GM19035 (cell line): ENCODE data around the gene ATG9B.

Experiments used
- ATAC-seq: cut with Tn5 transposase; IDR thresholded peaks from one replicate; pipeline ENCODE4 v1.9.1; 2021; ENCODE audit not compliant: unreplicated experiment

ATG9B gene

GRCh38 chr7:151006590-151007300 lies 17.5 kb downstream of the ATG9B start:
- ATAC-seq, result no peak

GRCh38 chr7:151005566-151005965 lies 18.7 kb downstream of the ATG9B start:
- no peak for ATAC-seq

- ATAC-seq, result no peak
These were observed 20.7 kb downstream of the ATG9B start for GRCh38 chr7:151003572-151003971.

- ATAC-seq, result no peak
These were observed 22.7 kb downstream of the ATG9B start for GRCh38 chr7:151001546-151001945.

- ATAC-seq, result no peak
These were observed 23.3 kb downstream of the ATG9B start for GRCh38 chr7:151000897-151001495.

GRCh38 chr7:150999497-151000230 lies 24.6 kb downstream of the ATG9B start:
- ATAC-seq, result no peak

GRCh38 chr7:150999001-150999400 lies 25.3 kb downstream of the ATG9B start:
- ATAC-seq, result no peak

GRCh38 chr7:150998341-150998740 lies 26.0 kb downstream of the ATG9B start:
- no peak for ATAC-seq

- ATAC-seq, result no peak
These were observed 26.5 kb downstream of the ATG9B start for GRCh38 chr7:150997817-150998216.

- ATAC-seq, result no peak
These were observed 27.2 kb downstream of the ATG9B start for GRCh38 chr7:150997075-150997511.

- ATAC-seq, result no peak
These were observed 27.8 kb downstream of the ATG9B start for GRCh38 chr7:150996376-150997074.

- no peak for ATAC-seq
These were observed 29.3 kb downstream of the ATG9B start for GRCh38 chr7:150994838-150995510.

GRCh38 chr7:150994141-150994837 lies 30.0 kb downstream of the ATG9B start:
- ATAC-seq, result no peak

GRCh38 chr7:150993511-150993910 lies 30.8 kb downstream of the ATG9B start:
- no peak for ATAC-seq

- ATAC-seq, result no peak
These were observed 31.4 kb downstream of the ATG9B start for GRCh38 chr7:150992833-150993302.

GRCh38 chr7:150992051-150992640 lies 32.1 kb downstream of the ATG9B start:
- no peak for ATAC-seq

GRCh38 chr7:150990416-150991186 lies 33.7 kb downstream of the ATG9B start, which contains the start of gene NOS3:
Gene NOS3 (plus strand): TSS chr7:150991017. CDS start chr7:150993804, 2,787 bp downstream.
- no peak for ATAC-seq

- ATAC-seq, result no peak
These were observed 34.8 kb downstream of the ATG9B start for GRCh38 chr7:150989456-150989855.
